Measurements from ENCODE around the gene FBN1. TPM values are rescaled to one million over a fixed set of nuclear protein-coding genes. Genes with fewer than 3 reads are reported as not detected.

The FBN1 gene
- total RNA-seq, 4 donors from 2014 or later, result 17.6 to 106 (median 31.2) TPM

- H3K4me3 ChIP-seq, result no peak overlapping the region
- no peak overlapping the region for H3K27ac ChIP-seq
- H3K9me3 ChIP-seq, result no peaks in the 10 kb centered on the region
- TF ChIP-seq POLR2A (IDR thresholded peaks at IDR 0.05) (no peak), EP300 (IDR thresholded peaks at IDR 0.05; ENCODE audit: low read depth) (no peak), POLR2AphosphoS5 (IDR thresholded peaks at IDR 0.05) (no peak)
- TF ChIP-seq, protein P1, sequence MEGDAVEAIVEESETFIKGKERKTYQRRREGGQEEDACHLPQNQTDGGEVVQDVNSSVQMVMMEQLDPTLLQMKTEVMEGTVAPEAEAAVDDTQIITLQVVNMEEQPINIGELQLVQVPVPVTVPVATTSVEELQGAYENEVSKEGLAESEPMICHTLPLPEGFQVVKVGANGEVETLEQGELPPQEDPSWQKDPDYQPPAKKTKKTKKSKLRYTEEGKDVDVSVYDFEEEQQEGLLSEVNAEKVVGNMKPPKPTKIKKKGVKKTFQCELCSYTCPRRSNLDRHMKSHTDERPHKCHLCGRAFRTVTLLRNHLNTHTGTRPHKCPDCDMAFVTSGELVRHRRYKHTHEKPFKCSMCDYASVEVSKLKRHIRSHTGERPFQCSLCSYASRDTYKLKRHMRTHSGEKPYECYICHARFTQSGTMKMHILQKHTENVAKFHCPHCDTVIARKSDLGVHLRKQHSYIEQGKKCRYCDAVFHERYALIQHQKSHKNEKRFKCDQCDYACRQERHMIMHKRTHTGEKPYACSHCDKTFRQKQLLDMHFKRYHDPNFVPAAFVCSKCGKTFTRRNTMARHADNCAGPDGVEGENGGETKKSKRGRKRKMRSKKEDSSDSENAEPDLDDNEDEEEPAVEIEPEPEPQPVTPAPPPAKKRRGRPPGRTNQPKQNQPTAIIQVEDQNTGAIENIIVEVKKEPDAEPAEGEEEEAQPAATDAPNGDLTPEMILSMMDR (IDR thresholded peaks at IDR 0.05), result no peak
- intact Hi-C loops (cut with DNase I; ENCODE audit: low total_unique reads) (no loop called here), in situ Hi-C loops (cut with MboI; ENCODE audit: low pct_ligation_motif_present in 1 of 4, low pct_unique_long_range_greater_than_20kb in 1 of 4, low sequenced_read_pairs in 3 of 4) (no loop called here)
- H3K4me1 ChIP-seq, result no peaks in the 10 kb centered on the region
- H3K27me3 ChIP-seq, result no peaks in the 10 kb centered on the region
- no peaks in the 10 kb centered on the region for H3K36me3 ChIP-seq
- 73 to 74% methylated on average over 2 of the region's 2 CpGs for WGBS, 2 donors (ENCODE audit: low coverage in 1 of 2)
- no peak for DNase-seq
Measured at GRCh38 chr15:48472756-48473155, 172.8 kb downstream of the FBN1 start.

GRCh38 chr15:48471073-48471472, 174.4 kb downstream of the FBN1 start:
- no peaks in the 10 kb centered on the region for H3K36me3 ChIP-seq

DNA sequence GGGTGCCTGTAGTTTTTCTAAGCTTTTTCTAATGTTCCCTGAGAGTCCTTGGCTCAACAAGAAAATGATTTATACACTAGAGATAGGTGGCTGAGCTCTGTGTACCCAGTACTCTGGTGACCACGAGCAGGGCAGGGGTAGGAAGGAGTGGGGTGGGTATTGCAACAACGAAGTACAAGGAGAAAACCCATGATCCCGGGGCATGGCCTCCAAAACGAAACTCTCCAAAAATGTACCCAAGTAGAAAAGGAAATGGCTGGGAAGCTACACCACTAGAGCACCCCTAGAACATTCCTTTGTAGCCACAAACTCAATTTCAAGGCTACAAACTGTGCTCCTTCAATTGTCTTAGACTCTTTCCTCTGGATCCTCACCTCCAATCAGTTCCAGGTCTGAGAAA, 175.4 kb downstream of the FBN1 start:
- Histone ChIP-seq H3K4me3 (no peak overlapping the region), H3K27me3 (no peaks in the 10 kb centered on the region), H3K36me3 (no peaks in the 10 kb centered on the region), H3K9me3 (no peaks in the 10 kb centered on the region), H3K4me1 (no peaks in the 10 kb centered on the region), H3K27ac (no peak overlapping the region)
- in situ Hi-C loops (cut with MboI; ENCODE audit: low pct_ligation_motif_present in 1 of 4, low pct_unique_long_range_greater_than_20kb in 1 of 4, low sequenced_read_pairs in 3 of 4), result no loop called here
- no peak for TF ChIP-seq POLR2A (IDR thresholded peaks at IDR 0.05)
- no peak for TF ChIP-seq EP300 (IDR thresholded peaks at IDR 0.05; ENCODE audit: low read depth)
- no peak for TF ChIP-seq POLR2AphosphoS5 (IDR thresholded peaks at IDR 0.05)
- TF ChIP-seq, protein P1 (IDR thresholded peaks at IDR 0.05), result no peak
- 77 to 81% methylated on average over 4 of the region's 4 CpGs for WGBS, 2 donors (ENCODE audit: low coverage in 1 of 2)
- DNase-seq, result no peak
- intact Hi-C loops (cut with DNase I; ENCODE audit: low total_unique reads), result no loop called here

More at GRCh38 chr15:48471073-48471472, 174.4 kb downstream of the FBN1 start:
- no peaks in the 10 kb centered on the region for H3K27me3 ChIP-seq
- no peak overlapping the region for H3K4me3 ChIP-seq
- intact Hi-C loops (cut with DNase I; ENCODE audit: low total_unique reads) (no loop called here), in situ Hi-C loops (cut with MboI; ENCODE audit: low pct_ligation_motif_present in 1 of 4, low pct_unique_long_range_greater_than_20kb in 1 of 4, low sequenced_read_pairs in 3 of 4) (no loop called here)
- WGBS, 2 donors (ENCODE audit: low coverage in 1 of 2), result 72 to 83% methylated on average over 5 of the region's 5 CpGs
- H3K4me1 ChIP-seq, result no peaks in the 10 kb centered on the region
- no peaks in the 10 kb centered on the region for H3K9me3 ChIP-seq
- DNase-seq, result no peak
- H3K27ac ChIP-seq, result no peak overlapping the region
- TF ChIP-seq, protein P1 (IDR thresholded peaks at IDR 0.05), result no peak
- TF ChIP-seq POLR2AphosphoS5 (IDR thresholded peaks at IDR 0.05) (no peak), EP300 (IDR thresholded peaks at IDR 0.05; ENCODE audit: low read depth) (no peak), POLR2A (IDR thresholded peaks at IDR 0.05) (no peak)

- H3K9me3 ChIP-seq, result no peaks in the 10 kb centered on the region
- no peak for DNase-seq
- no peaks in the 10 kb centered on the region for H3K36me3 ChIP-seq
- TF ChIP-seq POLR2A (IDR thresholded peaks at IDR 0.05), result no peak
- TF ChIP-seq, protein P1 (IDR thresholded peaks at IDR 0.05), result no peak
- H3K4me1 ChIP-seq, result no peaks in the 10 kb centered on the region
- 79 to 95% methylated on average over 5 of the region's 5 CpGs for WGBS, 2 donors (ENCODE audit: low coverage in 1 of 2)
- H3K27ac ChIP-seq, result no peak overlapping the region
- no peaks in the 10 kb centered on the region for H3K27me3 ChIP-seq
- in situ Hi-C loops (cut with MboI; ENCODE audit: low pct_ligation_motif_present in 1 of 4, low pct_unique_long_range_greater_than_20kb in 1 of 4, low sequenced_read_pairs in 3 of 4), result no loop called here
- H3K4me3 ChIP-seq, result no peak overlapping the region
- intact Hi-C loops (cut with DNase I; ENCODE audit: low total_unique reads), result no loop called here
Measured at GRCh38 chr15:48469681-48470080, 175.8 kb downstream of the FBN1 start.
